HL-60/S4 treated with retinoic acid at 250 ng/mL for 4 days and 3 days (cell line): ENCODE measurements around the gene SEMA4C.
"Not testable (repeated sequence)": the region's sequence is repeated elsewhere in the genome, so short reads cannot be mapped to it uniquely, and the experiment has no call there.

Experiments used
- in situ Hi-C: fragments of 300-500 bp; cut with MboI; formaldehyde crosslinking; loops from 2 replicates; pipeline ENCODE4 v1.7.0; 2022; ENCODE audit warnings: low sequenced_read_pairs

The SEMA4C gene

GRCh38 chr2:96898641-96899412 lies 28.9 kb upstream of the SEMA4C start:
- in situ Hi-C loops, result no loop called here

DNA sequence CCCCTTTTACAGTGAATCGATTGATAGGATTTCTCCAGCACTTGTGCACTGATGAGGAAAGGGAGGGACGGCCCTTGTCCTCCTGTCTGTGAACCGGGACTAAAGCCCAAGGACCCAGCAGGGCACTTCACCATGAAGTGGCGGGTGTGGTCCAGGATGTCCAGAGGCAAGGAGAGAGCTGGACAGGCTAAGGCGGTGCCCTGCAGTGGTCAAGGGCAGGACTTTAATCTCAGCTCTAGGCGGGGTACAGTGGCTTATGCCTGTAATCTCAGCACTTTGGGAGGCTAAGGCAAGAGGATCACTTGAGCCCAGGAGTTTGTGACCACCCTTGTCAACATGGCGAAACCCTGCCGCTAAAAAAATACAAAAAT lies 28.2 kb upstream of the SEMA4C start:
- in situ Hi-C loops, result no loop called here

DNA sequence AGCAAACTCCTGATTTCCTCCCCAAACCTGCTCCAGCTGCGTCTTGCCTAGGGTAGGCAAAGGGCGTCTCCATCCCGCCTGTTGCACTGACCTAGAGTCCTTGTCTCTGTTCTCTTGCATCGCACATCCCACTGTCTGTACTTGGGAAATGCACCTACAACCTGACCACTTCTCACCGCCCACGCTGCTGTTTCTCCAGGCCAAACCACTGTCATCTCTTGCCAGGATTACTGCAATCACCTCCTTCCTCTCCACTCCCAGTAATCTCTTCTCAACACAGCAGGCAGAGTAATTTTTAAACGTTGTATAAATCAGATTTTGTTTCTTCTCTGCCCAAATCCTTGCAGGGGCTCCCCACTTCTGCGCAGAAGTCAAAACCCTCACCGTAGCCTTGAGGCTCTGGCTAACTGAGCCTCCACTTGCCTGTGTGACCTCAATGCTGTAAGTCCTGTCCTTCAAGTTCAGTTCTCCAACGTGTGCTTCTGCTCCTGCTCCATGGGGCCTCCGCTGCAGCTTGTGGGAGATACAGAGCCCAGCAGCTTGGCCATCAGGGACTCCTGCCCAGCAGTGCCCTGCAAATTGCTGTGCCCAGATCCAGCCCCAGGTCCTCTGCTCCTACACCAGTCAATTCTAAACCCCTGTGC lies 27.7 kb upstream of the SEMA4C start:
- in situ Hi-C loops, result no loop called here

GRCh38 chr2:96895746-96896651 lies 26.1 kb upstream of the SEMA4C start:
- in situ Hi-C loops, result no loop called here

DNA sequence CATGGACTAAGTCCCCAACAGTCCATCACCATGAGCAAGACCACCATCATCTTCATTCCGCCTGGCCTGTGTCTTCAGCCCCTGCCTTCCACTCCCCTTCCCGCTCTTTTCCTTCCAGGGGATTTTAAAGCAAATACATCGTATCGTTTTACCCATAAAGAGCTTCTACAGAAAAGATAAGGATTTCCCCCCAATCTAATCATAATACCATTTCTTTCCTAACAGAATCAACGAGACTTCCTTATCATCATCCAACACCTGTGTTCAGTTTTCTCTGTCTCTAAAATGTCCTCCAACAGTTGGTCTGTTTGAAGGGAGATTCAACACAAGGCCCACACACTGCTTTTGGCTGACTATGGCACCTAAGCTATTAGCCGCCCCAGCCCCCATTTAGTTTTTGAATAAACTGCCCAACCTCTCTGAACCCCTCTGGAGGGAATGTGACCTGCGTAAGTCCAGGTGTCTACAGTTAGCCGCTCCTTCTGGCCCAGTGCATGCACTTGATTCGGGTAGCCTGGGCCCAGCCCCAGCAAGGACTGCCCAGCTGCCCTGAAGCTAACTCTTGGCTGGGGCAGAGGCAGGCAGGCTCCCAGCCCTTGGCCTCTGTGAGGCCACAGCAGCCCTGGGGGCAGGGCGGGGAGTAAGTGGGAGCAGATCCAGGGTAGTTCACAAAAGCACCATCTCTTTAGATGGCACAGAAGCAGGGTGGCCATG lies 25.3 kb upstream of the SEMA4C start:
- in situ Hi-C loops, result no loop called here

DNA sequence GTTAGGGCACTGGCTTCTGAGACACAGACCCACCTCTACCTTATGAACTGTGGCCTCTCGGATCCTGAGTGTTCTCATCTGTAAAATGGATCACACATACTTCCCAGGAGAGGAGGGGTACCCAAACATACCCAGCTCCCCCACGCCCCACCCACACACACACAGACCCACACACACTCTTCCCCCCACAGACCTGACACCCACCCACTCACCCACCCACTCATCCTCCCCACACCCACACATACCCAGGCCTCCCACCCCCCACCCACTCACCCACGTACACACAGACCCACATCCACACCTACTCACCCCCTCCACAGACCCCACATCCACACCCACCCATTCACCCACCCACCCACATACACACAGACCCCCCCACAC lies 24.3 kb upstream of the SEMA4C start:
- in situ Hi-C loops, result no loop called here

DNA sequence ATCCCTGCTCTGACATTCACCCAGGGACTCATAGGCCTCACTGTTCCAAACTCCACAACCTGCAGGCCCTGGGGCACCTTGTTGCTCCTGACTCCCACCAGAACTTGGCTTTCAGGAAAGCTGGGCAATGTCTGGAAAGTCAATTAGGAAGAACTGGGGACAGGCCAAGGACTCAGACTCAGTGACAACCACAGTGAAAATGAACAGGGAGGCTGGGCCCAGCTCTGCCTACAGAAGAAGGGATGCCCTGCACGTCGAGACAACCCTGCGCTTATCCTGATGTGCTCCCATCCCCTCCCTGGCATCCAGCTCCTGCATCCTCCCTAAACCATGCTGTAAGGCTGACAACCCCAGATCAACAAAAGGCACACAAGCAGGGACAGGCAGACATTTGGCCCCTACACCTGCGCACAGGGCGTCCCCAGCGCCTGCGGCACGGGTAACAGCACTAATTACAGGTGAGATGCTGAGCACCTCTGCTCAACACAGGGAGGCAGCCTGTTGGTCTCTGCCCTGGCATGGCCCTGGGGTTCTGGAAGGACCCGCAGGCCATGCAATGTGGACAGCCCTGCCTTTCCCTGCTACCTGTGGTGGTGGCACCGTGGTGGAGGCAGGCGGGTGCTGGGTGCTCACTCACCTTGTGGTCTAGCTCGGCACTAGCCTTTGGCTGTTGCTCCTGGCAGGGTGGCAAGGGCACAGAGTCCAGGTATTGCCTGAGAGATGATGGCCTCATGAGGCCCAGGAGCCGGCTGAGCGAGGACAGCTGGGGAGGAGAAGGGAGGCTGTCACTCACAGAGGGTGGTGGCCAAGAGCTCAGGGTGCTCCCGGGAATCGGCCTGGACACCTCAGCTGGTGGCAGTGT lies 23.6 kb upstream of the SEMA4C start:
- in situ Hi-C loops, result no loop called here

- in situ Hi-C loops, result no loop called here
These were observed 21.9 kb upstream of the SEMA4C start for GRCh38 chr2:96891591-96892333.

- in situ Hi-C loops, result no loop called here
These were observed 21.0 kb upstream of the SEMA4C start for GRCh38 chr2:96890726-96891385.

DNA sequence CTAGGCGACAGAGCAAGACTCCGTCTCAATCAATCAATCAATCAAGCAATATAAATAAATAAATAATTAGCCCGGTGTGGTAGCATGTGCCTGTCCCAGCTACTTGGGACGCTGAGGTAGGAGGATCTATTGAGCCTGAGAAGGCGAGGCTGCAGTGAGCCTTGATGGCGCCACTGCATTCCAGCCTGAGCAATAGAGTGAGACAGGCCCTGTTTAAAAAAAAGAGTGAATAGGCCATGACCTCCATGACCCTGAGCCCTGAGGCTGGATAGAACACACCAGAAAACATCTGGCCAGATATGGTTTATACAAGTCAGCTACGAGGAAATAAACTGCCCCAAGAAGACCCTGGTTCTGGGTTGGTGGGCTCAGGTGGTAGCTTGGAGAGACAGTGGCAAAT lies 20.4 kb upstream of the SEMA4C start:
- in situ Hi-C loops, result no loop called here

- in situ Hi-C loops, result not testable (repeated sequence)
These were observed 19.6 kb upstream of the SEMA4C start for GRCh38 chr2:96889502-96889901.

DNA sequence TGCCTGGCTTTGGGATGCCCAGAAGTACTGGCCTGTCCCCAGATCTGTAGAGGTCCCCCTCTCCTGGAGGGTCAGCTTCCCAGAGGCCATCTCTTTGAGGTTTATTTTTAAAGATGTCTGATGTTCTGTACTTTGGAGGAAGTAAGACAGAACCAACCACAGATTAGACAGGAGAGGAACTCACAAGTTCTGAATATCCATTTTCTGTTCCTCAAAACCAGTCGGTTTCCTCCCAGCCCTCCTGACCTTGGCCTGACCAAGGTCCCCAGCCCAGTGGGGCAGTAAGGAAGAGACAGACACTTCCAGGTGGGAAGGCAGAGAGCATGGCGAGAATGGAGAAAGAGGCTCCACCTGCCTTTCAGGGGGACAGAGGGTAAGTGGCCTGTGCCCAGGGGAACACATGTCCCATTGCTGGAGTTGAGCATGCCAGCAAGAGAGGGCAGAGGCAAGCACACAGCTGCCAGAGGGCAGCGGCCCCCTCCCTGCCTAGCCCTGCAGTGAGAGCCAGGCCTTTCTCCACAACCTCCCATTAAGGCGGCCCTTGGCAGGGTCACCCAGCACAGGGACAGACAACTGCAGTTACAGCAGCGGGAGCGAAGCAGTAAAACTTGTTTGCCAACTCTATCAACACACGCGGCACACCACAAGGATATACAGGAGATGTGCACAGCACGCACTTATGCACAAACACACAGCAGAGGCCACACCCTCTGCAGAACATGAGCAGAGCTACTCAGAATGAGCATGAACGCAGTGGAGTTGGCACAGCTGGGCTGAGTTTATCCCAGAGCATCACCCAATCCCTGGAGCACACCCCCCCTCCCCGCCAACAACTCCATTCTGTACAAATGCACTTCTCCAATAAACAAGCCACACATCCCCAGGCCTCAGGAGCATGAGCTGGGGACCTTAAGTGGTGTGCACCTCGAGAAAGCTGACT lies 18.5 kb upstream of the SEMA4C start:
- in situ Hi-C loops, result no loop called here

GRCh38 chr2:96887493-96888012 lies 17.7 kb upstream of the SEMA4C start:
- in situ Hi-C loops, result no loop called here

DNA sequence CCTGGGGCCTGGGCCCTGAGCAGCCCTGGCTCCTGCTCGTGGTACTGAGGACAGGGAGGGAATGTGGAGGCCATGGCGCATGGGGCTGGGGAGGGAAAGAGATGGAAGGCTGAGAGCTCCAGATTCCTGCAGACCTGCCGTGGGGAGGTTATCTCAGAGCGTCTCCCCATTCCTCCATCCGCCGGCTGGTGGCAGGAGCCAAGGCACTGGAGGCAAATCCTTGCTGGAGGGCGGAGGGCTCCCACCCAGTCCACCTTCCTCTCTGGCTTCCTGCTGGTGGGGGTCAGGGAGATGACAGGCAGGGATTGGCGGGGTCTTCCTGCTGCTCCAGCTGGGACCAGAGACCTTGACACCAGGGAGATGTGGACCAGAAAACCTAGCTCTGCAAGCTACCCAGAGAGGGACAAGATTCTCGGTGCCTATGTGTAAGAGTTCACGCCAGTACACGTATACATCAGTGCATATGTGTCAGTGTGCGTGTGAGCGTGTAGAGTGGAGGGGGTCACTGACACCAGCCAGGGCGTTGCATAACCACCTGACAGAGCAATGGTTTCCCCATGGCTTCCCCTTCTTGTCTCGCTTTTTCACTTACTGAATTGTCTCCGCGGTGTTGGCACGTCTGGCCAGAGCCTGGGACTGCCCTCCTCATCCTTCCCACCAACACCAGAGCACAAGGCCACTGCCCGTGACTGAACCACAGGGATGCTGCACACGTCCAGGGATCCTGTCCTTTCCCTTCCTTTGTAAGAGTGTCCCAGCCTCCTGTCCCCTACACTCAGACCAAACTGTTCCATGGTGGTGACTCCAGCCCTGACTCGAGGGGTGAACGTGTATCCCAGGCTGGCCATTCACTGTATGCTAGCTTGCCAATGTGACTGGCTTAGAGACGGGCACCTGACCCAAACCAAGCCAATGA lies 15.8 kb upstream of the SEMA4C start:
- in situ Hi-C loops, result no loop called here

DNA sequence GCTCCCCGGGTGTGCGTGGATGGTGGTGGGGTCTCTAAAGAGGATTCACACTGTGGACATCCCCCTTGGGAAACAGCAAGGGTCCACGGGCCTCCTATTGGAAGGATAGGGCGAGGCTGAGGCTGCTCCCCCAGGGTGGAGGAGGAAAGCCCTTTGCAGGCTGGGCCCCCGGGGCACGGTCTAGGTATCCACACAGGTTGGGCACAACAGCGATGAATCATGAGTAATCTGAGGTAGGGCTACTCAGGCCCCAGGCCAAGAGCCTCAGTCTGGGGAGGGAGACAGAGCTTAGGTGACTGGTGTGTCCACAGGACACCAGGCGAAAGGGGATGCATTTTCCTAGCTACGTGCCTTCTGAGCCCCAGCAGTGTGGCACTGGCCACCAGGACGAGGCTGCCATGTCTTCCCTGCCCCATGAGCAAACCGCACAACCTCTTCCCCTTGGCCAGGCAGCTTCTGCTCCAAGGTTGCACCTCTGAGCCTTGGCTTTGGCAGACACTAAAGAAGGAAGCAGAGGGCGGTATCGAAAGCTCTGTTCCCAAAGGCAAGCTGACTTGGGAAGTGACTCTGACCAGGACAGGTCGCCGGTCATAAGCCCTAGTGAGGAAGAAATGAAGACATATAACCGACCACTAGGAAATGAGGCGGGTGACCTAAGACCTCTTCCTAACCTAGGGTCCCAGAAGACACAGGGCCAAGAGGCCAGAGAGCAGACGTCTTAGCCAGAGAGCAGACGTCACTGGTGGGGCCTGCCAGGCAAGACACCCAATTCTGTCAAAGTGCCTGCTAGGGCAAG lies 14.6 kb upstream of the SEMA4C start:
- in situ Hi-C loops, result no loop called here

DNA sequence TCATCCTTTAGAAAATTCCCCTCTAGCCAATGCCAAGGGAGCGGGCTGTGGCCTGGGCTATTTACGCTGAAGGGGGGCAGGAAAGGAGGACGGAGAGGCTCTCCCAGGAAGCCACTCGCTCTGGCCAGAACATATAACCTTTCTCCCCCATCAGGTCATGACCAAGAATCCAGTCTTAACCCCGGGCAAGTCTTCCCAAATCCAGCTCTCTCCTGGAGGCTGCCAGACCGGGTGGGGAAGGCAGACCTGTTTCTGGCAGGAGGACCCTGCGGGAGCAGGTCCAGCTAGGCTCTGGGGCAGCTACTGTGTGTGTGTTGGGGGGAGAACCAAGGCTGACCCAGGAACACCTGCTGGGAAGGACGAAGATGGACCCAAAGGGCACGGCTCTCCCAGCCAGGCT lies 13.4 kb upstream of the SEMA4C start:
- in situ Hi-C loops, result no loop called here
